DLD1 (cell line): Measurements from ENCODE around the gene ADSS2.
"Not testable (repeated sequence)": the region's sequence is repeated elsewhere in the genome, so short reads cannot be mapped to it uniquely, and the experiment has no call there.

Experiments
- in situ Hi-C: cut with HindIII; loops from 2 replicates; pipeline ENCODE4 v1.10.0; 2017; ENCODE audit warnings: low sequenced_read_pairs

The ADSS2 gene

DNA sequence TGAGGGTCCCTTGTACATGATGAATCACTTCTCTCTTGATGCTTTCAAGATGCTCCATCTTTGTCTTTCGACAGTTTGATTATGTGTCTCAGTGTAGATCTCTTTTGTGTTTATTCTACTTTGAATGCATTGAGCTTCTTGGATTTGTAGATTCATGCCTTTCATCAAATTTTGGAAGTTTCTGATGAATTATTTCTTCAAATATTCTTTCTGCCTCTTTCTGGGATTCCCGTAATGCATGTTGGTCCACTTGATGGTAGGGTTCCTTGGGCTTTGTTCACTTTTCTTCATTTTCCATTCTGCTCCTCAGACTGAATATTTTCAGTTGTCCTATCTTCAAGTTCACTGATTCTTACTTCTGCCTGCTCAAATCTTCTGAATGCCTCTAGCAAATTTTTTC is 50.7 kb downstream of the ADSS2 start:
- in situ Hi-C loops = no loop called here

DNA sequence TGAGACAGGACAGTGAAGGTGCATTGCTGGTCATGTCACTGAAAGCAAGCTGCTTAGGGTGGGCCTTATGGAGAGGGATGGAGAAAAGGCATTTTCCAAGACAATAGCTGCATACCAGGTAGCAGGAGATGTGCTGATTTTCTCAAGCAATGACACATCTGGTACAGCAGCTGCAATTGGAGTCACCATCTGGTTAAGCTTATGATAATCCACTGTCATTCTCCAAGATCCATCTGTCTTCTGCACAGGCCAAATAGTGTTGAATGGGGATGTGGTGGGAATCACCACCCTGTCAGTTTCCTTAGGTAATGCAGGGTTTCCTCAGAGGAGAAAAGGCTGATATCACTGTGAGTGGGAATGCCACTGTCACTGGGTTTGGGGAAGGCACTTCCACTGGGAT is 54.6 kb downstream of the ADSS2 start:
- in situ Hi-C loops = no loop called here

DNA sequence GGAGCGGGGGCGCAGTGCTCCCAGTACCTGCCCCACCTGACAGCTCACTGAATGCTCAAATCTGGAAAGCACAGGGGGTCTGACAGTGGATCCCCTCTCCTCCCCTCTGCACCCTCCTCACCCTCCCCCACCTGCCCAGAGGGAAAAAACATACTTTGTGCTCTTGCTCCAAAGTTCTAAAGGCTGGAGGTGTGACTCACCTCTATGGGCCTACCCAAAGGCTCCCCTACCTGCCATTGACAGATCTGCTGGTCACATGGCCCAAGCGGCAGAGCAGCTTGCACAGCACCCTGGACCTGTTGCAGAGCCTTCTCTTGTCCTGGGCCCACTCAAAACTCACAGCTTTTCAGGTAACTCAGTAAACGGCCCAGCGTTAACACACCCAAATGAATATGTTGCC is 55.7 kb downstream of the ADSS2 start:
- in situ Hi-C loops = no loop called here

DNA sequence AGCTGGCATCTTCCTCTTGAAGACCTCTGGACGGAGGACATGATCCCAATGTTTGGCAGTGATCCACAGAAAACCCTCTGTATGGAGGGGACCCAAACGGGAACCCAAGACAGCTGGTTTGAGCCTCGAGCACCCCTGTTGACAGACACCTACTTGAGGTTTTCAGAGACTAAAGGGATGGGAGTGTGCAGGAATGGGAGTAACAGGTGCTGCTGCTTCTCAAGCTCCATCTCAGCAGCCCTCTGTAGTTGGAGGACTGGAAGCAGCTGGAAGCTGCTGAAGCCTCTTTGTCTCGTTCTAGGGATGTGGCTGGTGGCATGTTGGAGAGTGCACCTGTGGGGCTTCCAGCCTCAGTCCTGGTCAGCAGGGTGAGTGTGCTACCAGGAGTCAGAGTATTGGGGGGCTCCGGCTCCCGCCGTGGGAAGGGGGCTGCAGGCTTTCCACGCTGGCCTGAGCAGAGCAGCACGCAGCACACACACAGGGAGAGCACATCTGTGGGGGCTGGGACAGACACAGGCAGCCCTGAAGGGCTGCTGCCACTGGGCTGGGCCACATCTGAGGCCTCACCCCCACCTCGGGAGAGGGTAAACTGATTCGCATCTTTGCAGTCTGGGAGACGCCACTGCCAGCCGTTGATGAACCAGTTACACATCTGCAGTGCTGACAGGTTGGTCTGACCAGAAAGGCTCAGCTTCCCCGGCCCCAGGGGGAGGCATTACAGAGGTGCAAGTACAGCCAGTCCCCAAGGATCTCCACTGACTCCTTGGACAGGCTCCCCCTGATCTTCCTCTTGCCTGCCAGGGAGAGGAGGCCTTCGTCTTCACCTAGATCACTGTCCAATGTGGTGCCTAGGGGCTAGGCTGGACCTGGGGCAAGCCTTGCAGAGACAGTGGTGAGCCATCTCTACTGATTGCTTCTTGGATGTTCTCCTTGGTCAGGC is 56.6 kb downstream of the ADSS2 start:
- in situ Hi-C loops = no loop called here

DNA sequence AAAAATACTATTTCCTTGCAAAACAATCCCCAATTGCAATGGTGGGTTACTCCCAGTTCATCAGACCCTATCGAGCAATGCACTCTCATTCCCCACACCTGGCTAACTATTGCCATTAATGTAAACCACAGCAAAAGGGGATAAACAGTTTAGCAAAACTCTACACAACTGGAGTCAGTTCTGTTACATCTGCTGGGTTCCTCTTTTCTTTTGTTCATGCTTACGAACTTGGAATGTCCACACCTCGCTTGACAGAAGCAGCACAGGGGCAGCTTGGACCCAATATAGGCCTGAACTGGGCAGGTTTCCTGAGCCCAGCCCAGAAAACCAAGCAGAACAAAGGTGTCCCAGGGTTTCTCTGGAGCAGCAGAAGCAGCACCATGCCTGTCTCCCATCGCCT is 57.4 kb downstream of the ADSS2 start:
- in situ Hi-C loops = no loop called here

DNA sequence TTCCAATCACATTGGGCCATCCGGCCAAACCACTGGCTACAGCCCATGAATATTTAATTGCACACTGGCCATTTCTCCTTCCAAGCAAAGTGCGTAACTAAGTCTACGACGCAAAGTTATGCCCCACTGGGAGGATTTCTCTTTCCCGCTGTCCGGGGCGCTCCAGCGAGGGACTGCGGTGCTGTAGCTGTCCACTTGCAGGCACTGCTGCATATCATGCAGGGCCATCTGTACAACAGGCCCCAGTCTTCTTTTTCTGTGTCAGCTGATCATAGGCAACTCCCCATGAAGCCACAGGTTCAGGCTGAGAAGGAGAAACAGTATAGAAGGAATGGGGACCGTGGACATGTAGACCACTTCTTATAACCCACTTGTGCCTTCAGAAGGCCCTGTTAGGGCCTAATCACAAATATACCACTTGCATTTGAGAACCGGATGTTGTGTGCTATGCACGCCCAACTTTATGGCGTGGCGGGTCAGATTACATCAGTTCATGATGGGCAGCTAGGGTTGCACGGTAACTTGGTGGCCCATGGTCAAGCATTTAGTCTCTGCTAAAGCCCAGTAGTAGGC is 58.0 kb downstream of the ADSS2 start:
- in situ Hi-C loops = no loop called here

DNA sequence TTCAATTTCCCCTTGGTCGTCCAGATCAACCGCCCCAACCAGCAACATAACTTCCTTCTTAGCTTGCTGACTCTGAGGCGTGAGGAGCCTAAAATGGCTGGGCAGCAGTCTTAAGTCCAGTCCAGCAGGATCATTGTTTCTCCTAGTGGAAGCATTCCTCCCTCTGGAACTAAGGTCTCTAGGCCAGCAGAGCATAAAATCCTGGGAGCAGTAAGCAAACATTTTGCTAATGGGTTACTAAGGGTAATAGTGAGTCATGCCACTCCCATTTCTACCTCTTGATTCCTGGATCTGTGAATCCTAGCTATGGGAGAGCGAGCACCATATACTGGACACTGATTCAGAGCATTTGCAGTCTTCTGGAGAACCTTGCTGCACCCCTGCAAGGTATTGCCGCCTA is 59.9 kb downstream of the ADSS2 start:
- in situ Hi-C loops = no loop called here

DNA sequence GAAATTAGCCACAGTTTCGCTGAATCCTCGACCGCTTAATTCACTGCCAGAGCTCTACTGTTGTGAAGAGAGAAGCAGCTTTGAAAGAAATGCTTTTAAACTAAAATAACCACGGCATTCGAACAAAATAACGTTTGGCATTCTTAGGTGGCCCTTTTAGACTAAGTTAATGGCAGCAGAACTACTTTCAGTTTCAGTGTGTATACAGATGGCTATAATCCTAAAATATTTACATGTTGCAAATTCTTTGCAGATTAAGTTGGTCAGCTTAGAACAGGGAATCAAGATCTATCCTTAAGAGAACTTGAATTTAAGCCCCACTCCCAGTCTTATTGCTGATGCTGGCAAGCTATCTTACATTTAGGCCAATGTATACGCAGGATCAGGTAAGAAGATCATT is 62.7 kb downstream of the ADSS2 start:
- in situ Hi-C loops = no loop called here

DNA sequence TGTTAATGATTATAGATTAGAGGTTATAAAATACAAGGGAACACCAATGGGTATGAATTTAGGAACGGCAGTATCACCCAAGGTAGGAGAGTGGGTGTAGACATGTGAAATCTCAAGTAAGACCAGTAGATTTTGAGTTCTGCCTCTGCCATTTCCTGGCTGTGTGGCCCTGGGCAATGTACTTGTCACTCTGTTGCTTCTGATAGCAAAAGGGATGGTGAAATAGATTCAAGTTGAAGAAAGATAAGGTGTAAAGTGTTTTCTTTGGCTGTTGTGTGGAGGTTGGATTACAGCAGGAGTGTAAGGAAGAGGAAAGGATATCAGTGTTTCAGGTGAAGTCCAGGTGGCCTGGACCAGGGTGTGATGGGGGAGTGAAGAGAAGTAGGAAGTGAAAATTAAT is 64.3 kb downstream of the ADSS2 start:
- in situ Hi-C loops = no loop called here

DNA sequence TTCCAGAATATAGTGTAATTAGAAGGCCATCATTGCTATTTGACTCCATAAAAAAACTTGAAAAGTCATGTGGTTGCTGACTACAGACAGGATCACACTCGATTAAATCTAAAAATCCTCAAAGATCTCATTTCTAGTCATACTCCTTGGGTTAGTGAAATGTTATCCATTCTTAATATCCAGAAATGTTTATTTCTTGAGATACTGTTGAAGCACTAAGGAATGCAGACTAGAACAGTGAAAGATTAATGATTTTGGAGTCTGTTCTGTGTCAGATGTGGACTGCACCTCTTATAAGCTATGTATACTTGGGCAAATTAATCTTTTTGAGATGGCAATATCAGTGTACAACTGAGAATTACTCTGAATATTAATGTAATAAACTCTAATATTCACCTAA is 65.1 kb downstream of the ADSS2 start:
- in situ Hi-C loops = no loop called here

DNA sequence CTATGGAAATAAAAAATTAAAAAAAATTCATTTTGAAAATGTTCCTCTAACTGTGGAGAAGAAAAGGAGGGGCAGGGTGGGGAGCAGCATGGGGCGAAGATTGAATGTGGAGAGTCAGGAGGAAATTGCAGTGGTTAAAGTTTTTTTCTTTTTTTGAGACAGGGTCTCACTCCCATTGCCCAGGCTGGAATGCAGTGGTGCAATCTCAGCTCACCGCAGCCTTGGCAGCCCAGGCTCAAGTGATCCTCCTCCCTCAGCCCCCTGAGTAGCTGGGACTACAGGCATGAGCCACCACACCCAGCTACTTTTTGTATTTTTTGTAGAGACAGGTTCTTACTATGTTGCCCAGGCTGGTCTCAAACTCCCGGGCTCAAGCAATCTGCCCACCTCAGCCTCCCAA is 67.6 kb downstream of the ADSS2 start:
- in situ Hi-C loops = no loop called here

DNA sequence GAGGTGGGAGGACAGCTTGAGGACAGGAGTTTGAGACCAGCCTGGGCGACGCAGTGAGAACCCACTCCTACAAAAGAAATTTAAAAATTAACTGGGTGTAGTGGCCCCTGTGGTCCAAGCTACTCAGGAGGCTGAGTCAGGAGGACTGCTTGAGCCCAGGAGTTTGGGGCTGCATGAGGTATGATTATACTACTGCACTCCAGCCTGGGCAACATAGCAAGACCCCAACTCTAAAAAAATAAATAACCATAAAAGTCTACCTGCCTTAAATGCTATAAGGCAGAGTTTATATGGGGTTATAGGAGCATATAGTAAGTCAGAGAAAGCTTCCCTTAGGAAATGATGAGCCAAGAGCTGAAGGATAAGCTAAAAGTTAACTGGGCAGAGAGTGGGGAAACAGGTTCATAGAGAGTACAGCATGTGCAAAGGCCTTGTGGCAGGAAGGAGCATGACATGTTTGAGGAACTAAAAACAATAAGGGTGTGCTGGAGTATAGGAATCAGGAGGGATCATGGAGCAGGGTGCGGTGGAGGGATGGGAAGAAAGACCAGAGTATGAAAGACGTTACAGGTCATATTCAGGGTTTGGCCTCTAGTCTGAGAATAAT is 68.3 kb downstream of the ADSS2 start:
- in situ Hi-C loops = no loop called here

DNA sequence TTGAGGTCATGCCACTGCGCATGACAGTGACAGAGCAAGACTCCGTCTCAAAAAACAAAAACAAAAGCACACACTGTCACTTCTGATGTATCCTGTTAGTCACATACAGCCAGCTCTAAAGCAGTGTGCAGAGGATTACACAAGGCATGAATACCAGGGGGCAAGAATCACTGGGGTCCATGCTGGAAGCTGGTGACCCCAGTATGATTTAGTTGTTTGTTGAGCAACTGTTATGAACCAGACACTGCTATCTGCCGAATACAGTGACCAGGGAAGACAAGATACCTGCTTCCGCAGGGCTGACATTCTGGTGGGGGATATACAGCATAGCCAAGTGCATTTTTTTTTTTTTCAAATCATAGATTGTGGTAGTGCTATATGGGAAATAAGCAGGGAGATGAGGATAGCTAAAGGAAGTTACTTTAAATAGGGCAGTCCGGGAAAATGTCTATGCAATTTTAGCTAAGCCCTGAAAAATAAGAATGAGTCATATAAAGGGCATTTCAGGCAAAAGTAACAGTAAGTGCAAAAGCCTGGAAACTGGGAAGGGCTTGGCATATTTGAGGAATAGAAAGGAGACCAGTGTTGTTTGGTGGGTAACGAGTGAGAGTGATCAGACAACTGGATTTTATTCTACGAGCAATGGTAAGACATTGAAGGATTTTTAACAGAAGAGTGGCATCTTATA is 69.7 kb downstream of the ADSS2 start:
- in situ Hi-C loops = no loop called here

DNA sequence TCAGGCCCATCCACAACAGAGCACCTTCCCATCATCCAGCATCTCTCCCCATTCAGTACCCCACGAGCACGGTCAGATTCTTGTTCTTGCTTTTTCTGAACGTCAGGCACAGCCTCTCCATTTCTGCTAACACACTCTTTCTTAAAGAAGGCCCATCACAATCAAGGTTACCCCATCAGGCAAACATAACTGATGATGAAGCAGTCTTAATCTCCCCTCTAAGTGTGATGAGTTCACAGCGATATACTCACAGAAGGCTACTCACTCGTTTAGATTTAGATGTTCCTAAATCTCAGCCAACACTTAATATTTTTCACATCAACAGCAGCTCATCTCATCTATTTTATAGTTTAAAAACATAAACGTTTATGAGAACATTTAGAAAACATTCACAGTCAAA is 75.6 kb downstream of the ADSS2 start:
- in situ Hi-C loops = no loop called here

DNA sequence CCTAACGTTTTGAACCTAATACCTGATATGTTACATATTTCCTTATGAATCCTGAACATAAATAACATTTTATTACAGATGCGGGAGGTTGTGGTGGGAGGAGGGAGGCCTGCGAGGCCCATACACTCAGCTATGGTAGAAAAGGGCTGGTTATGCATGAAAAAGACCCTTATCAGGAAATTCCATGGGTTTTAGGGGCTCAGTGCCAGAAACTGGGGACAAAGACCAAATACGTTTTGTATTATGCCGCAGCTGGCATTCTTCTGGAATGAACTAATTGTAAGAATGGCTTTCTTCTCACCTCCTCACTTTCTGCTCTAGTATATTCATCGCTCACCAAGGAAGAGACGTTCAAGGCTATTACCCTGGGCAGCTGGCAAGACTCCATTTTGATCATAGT is 76.7 kb downstream of the ADSS2 start:
- in situ Hi-C loops = no loop called here

DNA sequence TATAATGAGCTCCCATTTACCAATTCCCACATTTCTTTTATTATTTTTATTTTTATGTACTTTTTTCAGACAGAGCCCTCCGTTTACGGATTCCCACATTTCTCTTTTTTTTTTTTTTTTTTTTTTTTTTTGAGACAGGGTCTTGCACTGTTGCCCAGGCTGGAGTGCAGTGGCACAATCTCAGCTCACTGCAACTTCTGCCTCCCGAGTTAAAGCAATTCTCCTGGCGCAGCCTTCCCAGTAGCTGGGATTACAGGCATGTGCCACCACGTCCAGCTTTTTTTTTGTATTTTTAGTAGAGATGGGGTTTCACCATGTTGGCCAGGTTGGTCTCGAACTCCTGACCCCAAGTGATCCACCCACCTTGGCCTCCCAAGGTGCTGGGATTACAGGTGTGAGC is 77.2 kb downstream of the ADSS2 start:
- in situ Hi-C loops = not testable (repeated sequence)

DNA sequence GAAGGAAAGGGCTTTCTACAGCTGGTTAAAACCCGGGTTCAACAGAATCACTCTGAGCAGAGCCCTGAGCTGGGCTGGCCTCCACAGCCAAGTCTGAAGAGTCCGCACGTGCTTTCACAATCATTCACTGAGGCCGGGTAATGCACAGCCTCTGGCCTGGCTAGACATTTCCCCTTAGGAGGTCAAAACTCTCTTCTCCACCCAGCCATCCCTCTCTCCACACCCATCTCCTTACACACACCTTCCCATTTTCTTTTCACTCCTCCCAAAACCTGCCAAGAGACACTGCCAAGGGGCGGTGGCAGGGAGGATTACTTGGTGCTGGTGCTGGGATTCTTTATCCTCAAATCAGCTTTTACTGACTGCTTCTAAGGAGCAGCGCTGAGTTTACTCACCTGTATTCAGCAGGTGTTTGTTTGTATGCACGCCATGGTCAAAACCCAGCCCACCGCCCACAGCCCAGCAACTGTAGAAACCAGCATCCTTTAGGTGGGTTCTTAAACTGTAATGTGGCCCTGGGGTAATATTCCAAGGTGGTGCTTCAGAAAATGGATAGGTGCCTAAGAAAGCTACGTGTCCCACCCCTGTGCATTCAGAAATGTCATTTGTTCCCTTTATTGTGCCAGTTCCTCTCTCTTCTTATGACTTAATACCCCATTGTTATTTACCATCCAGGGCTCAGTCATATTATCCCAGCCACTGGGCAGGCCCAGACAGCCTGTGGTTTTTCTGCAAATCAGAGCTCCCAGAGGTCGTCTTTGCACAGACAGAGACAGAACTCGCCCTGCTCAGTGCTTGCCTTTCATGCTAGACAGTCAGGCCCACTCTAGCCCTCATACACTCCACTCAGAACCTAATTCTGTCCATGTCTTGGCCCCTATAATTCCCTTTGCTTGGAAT is 80.2 kb downstream of the ADSS2 start:
- in situ Hi-C loops = no loop called here

DNA sequence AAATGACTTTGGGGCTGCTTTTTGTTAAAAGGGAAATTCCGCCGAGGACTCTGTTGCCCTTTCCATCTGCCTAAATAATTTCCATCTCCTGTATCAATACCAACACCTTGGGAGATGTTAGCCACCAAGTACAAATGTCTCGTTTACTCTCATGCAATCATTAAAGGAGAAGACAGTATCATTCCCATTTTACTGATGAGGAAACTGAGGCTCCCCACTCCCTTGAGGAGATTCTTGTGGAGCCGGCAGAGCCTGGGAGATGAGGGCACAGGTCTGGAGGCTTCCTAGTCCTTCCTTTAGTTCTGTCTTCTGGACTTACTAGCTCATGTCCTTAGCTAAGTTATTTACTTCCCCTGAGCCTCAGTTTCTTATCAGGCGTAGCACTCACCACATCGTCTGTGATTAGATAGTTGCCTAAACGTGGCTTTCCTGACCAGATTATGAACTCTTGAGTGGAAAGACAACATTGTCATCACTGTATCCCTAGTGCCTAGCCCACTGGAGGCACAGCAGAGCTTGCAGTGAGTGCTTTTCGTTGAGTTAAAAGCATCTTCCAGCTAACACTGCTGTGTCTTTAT is 81.6 kb downstream of the ADSS2 start:
- in situ Hi-C loops = no loop called here

DNA sequence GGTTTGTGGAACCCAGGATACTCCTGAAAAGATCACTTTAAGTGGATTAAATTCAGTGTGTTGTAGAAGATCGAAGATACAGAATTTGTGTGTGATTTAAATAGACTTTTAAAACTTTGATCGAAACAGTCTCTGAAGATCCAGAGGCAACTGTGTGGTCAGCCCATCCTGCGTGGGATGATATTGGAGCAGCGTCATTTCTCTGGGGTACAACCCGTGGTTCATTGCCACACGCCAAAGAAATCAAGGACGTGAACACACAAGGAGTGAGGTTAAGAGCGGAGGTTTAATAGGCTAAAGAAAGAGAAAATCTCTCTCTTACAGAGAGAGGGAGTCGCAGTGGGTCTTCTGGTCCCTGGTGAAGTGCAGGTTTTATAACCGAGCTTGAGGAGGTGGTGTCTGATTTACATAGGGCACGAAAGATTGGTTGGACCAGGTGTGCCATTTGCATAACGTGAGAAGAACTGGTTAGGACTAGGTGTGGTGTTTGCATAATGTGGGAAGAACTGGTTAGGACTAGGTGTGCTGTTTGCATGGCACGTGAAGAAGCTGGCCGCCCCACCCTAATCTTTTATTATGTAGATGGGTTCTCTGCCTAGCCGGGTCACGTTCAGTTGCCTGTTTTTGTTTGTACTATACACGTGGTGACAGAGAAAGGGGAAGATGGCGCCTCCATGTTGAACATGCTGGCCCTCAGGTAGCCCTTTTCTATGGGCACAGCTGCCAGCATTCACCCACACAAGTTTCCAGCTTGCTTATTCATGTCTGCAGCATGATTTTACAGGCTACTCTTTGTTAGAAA is 82.3 kb downstream of the ADSS2 start:
- in situ Hi-C loops = no loop called here
